ENCODE measurements around the gene ZMYM2. TPM values are rescaled to one million over a fixed set of nuclear protein-coding genes. Genes with fewer than 3 reads are reported as not detected.

The ZMYM2 gene
- total RNA-seq, 1 donor from 2014 or later = 134 TPM

DNA sequence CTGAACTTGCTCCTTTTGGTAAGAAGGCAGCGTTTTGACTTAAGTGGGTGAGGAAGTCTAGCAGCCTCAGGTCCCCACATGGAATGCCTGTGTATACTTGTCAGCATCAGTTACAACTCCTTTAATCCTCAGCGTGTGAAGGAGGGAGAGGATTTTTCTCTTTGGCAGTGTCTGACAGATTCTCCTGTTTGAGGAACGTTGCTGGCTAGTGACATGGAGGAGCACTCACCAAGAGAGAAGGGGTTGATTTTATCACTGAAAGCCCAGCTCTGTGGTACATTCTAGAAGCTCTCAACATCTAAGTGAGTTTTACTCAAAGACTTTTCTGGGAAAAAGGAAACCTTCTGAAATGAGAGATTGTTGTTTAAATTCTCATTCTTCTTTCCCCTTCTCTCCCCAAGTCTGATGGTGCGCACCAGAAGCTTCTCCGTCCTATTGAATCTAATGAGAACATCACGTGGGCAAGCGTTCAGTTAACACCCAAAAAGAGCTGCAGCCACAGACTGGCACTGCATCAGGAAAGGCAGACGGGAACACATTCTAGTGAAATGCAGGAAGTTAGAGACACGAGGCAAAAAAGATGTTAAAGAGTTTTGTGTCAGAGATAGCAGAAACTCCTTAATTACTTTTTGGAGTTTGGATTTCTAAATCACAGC is 144.1 kb downstream of the ZMYM2 start:
- Mint-ChIP-seq H3K4me1 (peaks cover 6% of the 10 kb centered on the region), H3K27ac (ENCODE audit: unreplicated experiment) (no peak overlapping the region), H3K27me3 (ENCODE audit: low read depth) (peaks cover 22% of the 10 kb centered on the region), H3K36me3 (ENCODE audit: low read depth) (no peaks in the 10 kb centered on the region), H3K9me3 (no peaks in the 10 kb centered on the region), H3K4me3 (no peak overlapping the region)
- TF ChIP-seq, protein P1, sequence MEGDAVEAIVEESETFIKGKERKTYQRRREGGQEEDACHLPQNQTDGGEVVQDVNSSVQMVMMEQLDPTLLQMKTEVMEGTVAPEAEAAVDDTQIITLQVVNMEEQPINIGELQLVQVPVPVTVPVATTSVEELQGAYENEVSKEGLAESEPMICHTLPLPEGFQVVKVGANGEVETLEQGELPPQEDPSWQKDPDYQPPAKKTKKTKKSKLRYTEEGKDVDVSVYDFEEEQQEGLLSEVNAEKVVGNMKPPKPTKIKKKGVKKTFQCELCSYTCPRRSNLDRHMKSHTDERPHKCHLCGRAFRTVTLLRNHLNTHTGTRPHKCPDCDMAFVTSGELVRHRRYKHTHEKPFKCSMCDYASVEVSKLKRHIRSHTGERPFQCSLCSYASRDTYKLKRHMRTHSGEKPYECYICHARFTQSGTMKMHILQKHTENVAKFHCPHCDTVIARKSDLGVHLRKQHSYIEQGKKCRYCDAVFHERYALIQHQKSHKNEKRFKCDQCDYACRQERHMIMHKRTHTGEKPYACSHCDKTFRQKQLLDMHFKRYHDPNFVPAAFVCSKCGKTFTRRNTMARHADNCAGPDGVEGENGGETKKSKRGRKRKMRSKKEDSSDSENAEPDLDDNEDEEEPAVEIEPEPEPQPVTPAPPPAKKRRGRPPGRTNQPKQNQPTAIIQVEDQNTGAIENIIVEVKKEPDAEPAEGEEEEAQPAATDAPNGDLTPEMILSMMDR (conservative IDR thresholded peaks at IDR 0.05) = no peak
- DNase-seq (ENCODE audit: low read depth, low spot score) = no peak

DNA sequence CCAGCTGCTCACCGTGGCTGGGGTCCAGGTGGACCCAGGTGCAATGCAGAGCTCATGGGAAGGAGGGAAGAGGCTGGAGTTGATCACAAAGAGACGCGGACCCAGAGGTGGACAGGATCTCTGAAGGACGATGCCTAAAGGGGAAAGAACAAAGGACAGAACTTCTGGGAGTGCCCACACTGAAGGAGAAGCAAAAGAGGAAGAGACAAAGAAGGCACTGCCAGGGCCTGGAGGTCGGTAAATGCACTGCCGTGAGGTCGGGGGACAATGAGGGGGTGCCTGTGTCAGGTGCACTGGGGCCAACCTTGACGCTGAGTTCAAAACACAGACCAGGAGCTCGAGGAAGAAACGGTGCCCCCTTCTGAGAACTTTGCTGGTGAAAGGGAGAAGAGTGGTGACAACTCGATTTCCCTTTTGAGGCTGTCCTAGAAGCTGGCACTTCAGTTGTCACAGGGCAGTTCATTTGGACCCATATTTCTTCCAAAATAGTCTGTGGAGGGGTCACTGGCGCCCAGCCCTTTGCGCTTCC is 146.7 kb downstream of the ZMYM2 start:
- H3K4me3 Mint-ChIP-seq = no peak overlapping the region
- H3K27ac Mint-ChIP-seq (ENCODE audit: unreplicated experiment) = no peak overlapping the region
- TF ChIP-seq, protein P1 (conservative IDR thresholded peaks at IDR 0.05) = no peak
- H3K4me1 Mint-ChIP-seq = no peaks in the 10 kb centered on the region
- no peaks in the 10 kb centered on the region for H3K9me3 Mint-ChIP-seq
- peaks cover 22% of the 10 kb centered on the region for H3K27me3 Mint-ChIP-seq (ENCODE audit: low read depth)
- no peaks in the 10 kb centered on the region for H3K36me3 Mint-ChIP-seq (ENCODE audit: low read depth)
- DNase-seq (ENCODE audit: low read depth, low spot score) = no peak

DNA sequence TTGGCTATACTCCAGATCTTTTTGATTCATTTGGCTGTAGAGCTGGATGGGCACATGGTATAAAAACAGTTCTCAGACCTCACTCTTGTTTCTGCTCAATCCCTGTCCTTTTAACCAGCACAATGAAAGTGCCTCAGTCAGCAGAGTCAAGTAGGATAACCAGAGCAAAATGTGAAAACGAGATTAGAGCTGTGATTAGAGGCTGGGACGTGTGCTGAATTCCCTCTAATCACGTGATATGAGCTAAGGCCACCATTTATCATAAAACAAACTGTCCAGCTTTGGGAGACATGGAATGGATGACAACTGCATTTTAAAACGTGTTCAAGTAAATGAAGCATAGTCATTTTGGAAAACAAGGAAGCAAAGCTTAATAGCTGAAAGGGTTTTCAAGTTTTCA is 148.2 kb downstream of the ZMYM2 start:
- TF ChIP-seq, protein P1 (conservative IDR thresholded peaks at IDR 0.05) = no peak
- Mint-ChIP-seq H3K36me3 (ENCODE audit: low read depth) (no peaks in the 10 kb centered on the region), H3K27me3 (ENCODE audit: low read depth) (peaks cover 19% of the 10 kb centered on the region), H3K4me3 (no peak overlapping the region), H3K4me1 (no peaks in the 10 kb centered on the region), H3K9me3 (no peaks in the 10 kb centered on the region), H3K27ac (ENCODE audit: unreplicated experiment) (no peak overlapping the region)
- no peak for DNase-seq (ENCODE audit: low read depth, low spot score)

DNA sequence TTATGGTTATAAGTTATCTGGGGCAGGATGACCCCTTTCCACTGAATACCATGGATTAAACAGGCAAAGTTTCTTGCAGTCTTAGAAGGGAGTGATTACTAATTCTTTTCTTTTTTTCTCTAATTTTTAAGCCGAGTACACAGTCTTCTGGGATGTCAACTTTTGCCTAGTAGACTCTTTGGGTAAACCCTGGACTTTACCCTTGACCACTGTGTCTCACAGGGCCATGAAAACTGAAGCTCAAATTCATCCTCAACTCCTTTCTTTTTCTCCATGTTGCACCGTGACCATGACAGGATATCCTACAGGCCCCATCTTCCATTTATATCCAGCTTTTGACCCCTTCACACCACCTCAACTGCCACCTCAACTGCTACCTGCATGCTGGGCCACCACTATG is 150.5 kb downstream of the ZMYM2 start:
- no peak for DNase-seq (ENCODE audit: low read depth, low spot score)
- Mint-ChIP-seq H3K27ac (ENCODE audit: unreplicated experiment) (no peak overlapping the region), H3K9me3 (no peaks in the 10 kb centered on the region), H3K4me1 (no peaks in the 10 kb centered on the region), H3K27me3 (ENCODE audit: low read depth) (peaks cover 8% of the 10 kb centered on the region), H3K4me3 (no peak overlapping the region), H3K36me3 (ENCODE audit: low read depth) (no peaks in the 10 kb centered on the region)
- TF ChIP-seq, protein P1 (conservative IDR thresholded peaks at IDR 0.05) = no peak

DNA sequence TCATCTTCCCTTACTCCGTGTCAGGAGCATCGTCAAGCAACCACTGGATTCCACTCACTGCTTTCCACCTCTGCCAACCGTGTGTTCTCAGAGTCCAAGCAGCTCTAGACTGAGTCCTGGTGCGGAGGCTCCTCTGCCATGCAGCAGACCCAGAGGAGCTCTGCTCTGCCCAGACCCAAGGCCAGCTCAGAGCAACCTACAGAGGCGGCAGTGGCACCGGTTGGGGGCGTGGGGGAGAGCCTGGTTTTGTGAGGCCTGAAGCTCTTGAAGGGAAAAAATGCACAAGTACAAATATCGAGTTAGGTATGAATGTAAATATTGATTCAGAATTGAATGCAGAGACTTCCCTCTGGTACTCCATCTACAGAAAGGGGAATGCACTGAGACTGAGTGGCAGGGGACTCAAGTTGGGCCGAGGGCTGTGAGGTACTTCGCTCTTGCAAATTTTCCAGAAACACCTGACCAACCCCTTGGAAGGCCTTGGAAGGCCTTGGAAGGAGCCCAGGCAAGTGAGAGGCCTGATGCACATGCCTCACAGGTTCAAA is 155.6 kb downstream of the ZMYM2 start:
- Mint-ChIP-seq H3K27ac (ENCODE audit: unreplicated experiment) (no peak overlapping the region), H3K27me3 (ENCODE audit: low read depth) (peaks cover 3% of the 10 kb centered on the region), H3K4me1 (peaks cover 5% of the 10 kb centered on the region), H3K9me3 (no peaks in the 10 kb centered on the region), H3K4me3 (no peak overlapping the region), H3K36me3 (ENCODE audit: low read depth) (no peaks in the 10 kb centered on the region)
- TF ChIP-seq, protein P1 (conservative IDR thresholded peaks at IDR 0.05) = no peak
- DNase-seq (ENCODE audit: low read depth, low spot score) = no peak

Data from neural crest cell (in vitro differentiated cells).